Measurements from ENCODE around the gene MAST3. TPM values are rescaled to one million over a fixed set of nuclear protein-coding genes. Genes with fewer than 3 reads are reported as not detected.
"Not testable (repeated sequence)": the region's sequence is repeated elsewhere in the genome, so short reads cannot be mapped to it uniquely, and the experiment has no call there.

The MAST3 gene
- total RNA-seq, 2 experiments from 2014 or later = 31.0 to 35.8 TPM

- POLR2A ChIA-PET; H3K27ac Mint-ChIP-seq; H3K4me3 Mint-ChIP-seq; DNase-seq; H3K27me3 Mint-ChIP-seq; H3K36me3 Mint-ChIP-seq (ENCODE audit: low read depth); H3K9me3 Mint-ChIP-seq: not testable (repeated sequence)
- H3K4me1 Mint-ChIP-seq = peaks cover 18% of the 10 kb centered on the region
- CTCF ChIA-PET = interaction anchor here (0.6 to 1.8 kb wide), 4 partner anchors 13 to 193 kb away, joined by 3 to 4 read pairs (median 4); no protein-coding TSS in a partner anchor
These were observed 7.7 kb downstream of the MAST3 start for GRCh38 chr19:18105259-18105658.

- Mint-ChIP-seq H3K9me3 (no peaks in the 10 kb centered on the region), H3K4me1 (peaks cover 22% of the 10 kb centered on the region), H3K27me3 (no peaks in the 10 kb centered on the region), H3K27ac (no peak overlapping the region), H3K36me3 (ENCODE audit: low read depth) (peaks cover 1% of the 10 kb centered on the region), H3K4me3 (no peak overlapping the region)
- ChIA-PET CTCF (interaction anchor here (1.0 to 2.2 kb wide), 3 partner anchors 10 to 172 kb away, joined by 3 to 5 read pairs (median 4); no protein-coding TSS in a partner anchor), POLR2A (no interaction called here)
- DNase-seq = no peak
These were observed 9.7 kb downstream of the MAST3 start for GRCh38 chr19:18107235-18107634.

GRCh38 chr19:18108897-18109296 lies 11.3 kb downstream of the MAST3 start:
- Mint-ChIP-seq H3K4me1 (peaks cover 23% of the 10 kb centered on the region), H3K36me3 (ENCODE audit: low read depth) (peaks cover 3% of the 10 kb centered on the region), H3K27ac (peak overlapping the region; percentile 52), H3K4me3 (peak overlapping the region; percentile 71), H3K9me3 (no peaks in the 10 kb centered on the region), H3K27me3 (no peaks in the 10 kb centered on the region)
- ChIA-PET POLR2A (no interaction called here), CTCF (interaction anchor here (1.2 to 3.0 kb wide), 6 partner anchors 11 to 143 kb away, joined by 3 to 10 read pairs (median 4); partner anchors contain the start of gene MAST3)
- DNase-seq = no peak

GRCh38 chr19:18109341-18109732 lies 11.8 kb downstream of the MAST3 start:
- Mint-ChIP-seq H3K4me1 (peaks cover 21% of the 10 kb centered on the region), H3K27ac (peak overlapping the region; percentile 52), H3K9me3 (no peaks in the 10 kb centered on the region), H3K36me3 (ENCODE audit: low read depth) (peaks cover 3% of the 10 kb centered on the region), H3K27me3 (no peaks in the 10 kb centered on the region), H3K4me3 (peak overlapping the region; percentile 71)
- POLR2A ChIA-PET = no interaction called here
- CTCF ChIA-PET = interaction anchor here (0.7 to 3.0 kb wide), 10 partner anchors 12 to 177 kb away, joined by 3 to 10 read pairs (median 4); partner anchors contain the start of genes CCDC124, IL12RB1 and MAST3
- DNase-seq = no peak

GRCh38 chr19:18109733-18110608 lies 12.4 kb downstream of the MAST3 start:
- peaks cover 3% of the 10 kb centered on the region for H3K36me3 Mint-ChIP-seq (ENCODE audit: low read depth)
- peak overlapping the region; percentile 71 for H3K4me3 Mint-ChIP-seq
- DNase-seq = peak; percentile 46
- ChIA-PET POLR2A (no interaction called here), CTCF (interaction anchor here (0.7 to 3.0 kb wide), 11 partner anchors 12 to 178 kb away, joined by 3 to 10 read pairs (median 4); partner anchors contain the start of genes CCDC124, IFI30, IL12RB1 and MAST3)
- H3K27ac Mint-ChIP-seq = peak overlapping the region; percentile 52
- peaks cover 17% of the 10 kb centered on the region for H3K4me1 Mint-ChIP-seq
- no peaks in the 10 kb centered on the region for H3K27me3 Mint-ChIP-seq
- H3K9me3 Mint-ChIP-seq = no peaks in the 10 kb centered on the region

- Mint-ChIP-seq H3K27ac (no peak overlapping the region), H3K4me3 (peak overlapping the region; percentile 65), H3K27me3 (no peaks in the 10 kb centered on the region), H3K9me3 (no peaks in the 10 kb centered on the region), H3K36me3 (ENCODE audit: low read depth) (peaks cover 3% of the 10 kb centered on the region), H3K4me1 (peaks cover 17% of the 10 kb centered on the region)
- ChIA-PET CTCF (interaction anchor here (0.5 to 3.0 kb wide), 10 partner anchors 12 to 178 kb away, joined by 3 to 10 read pairs (median 4); partner anchors contain the start of genes CCDC124 and IFI30), POLR2A (no interaction called here)
- DNase-seq = no peak
These were observed 13.1 kb downstream of the MAST3 start for GRCh38 chr19:18110609-18111232.

GRCh38 chr19:18112989-18113478 lies 15.5 kb downstream of the MAST3 start:
- H3K4me1 Mint-ChIP-seq = peaks cover 25% of the 10 kb centered on the region
- CTCF ChIA-PET = interaction anchor here (0.7 to 1.7 kb wide), 10 partner anchors 10 to 254 kb away, joined by 3 to 13 read pairs (median 4); partner anchors contain the start of genes IFI30, IL12RB1 and MAST3
- H3K27me3 Mint-ChIP-seq = no peaks in the 10 kb centered on the region

GRCh38 chr19:18113827-18114226 lies 16.2 kb downstream of the MAST3 start:
- Mint-ChIP-seq H3K36me3 (ENCODE audit: low read depth) (peaks cover 3% of the 10 kb centered on the region), H3K27ac (peak overlapping the region; percentile 76), H3K4me1 (peaks cover 25% of the 10 kb centered on the region), H3K27me3 (no peaks in the 10 kb centered on the region), H3K9me3 (no peaks in the 10 kb centered on the region), H3K4me3 (no peak overlapping the region)
- ChIA-PET POLR2A (no interaction called here), CTCF (interaction anchor here (0.7 to 1.7 kb wide), 9 partner anchors 11 to 137 kb away, joined by 3 to 13 read pairs (median 4); partner anchors contain the start of genes IFI30, IL12RB1 and MAST3)
- DNase-seq = no peak

More at GRCh38 chr19:18112989-18113478, 15.5 kb downstream of the MAST3 start:
- POLR2A ChIA-PET = no interaction called here
- peaks cover 3% of the 10 kb centered on the region for H3K36me3 Mint-ChIP-seq (ENCODE audit: low read depth)
- H3K27ac Mint-ChIP-seq = no peak overlapping the region
- peak; percentile 84 for DNase-seq
- no peaks in the 10 kb centered on the region for H3K9me3 Mint-ChIP-seq
- no peak overlapping the region for H3K4me3 Mint-ChIP-seq

GRCh38 chr19:18114483-18114882 lies 16.9 kb downstream of the MAST3 start:
- H3K27me3 Mint-ChIP-seq = no peaks in the 10 kb centered on the region
- no peaks in the 10 kb centered on the region for H3K9me3 Mint-ChIP-seq
- H3K4me1 Mint-ChIP-seq = peaks cover 26% of the 10 kb centered on the region
- H3K4me3 Mint-ChIP-seq = no peak overlapping the region
- CTCF ChIA-PET = interaction anchor here (0.7 to 1.7 kb wide), 2 partner anchors 54 to 77 kb away, joined by 3 to 13 read pairs; no protein-coding TSS in a partner anchor
- peak overlapping the region; percentile 1 for H3K27ac Mint-ChIP-seq
- no peak for DNase-seq
- POLR2A ChIA-PET = no interaction called here
- peaks cover 3% of the 10 kb centered on the region for H3K36me3 Mint-ChIP-seq (ENCODE audit: low read depth)

GRCh38 chr19:18117364-18117691 lies 19.8 kb downstream of the MAST3 start:
- peaks cover 38% of the 10 kb centered on the region for H3K4me1 Mint-ChIP-seq
- no peak overlapping the region for H3K27ac Mint-ChIP-seq
- ChIA-PET CTCF (interaction anchor here (0.9 to 1.8 kb wide), 6 partner anchors 10 to 163 kb away, joined by 3 to 5 read pairs (median 3); no protein-coding TSS in a partner anchor), POLR2A (no interaction called here)
- no peak for DNase-seq
- H3K9me3 Mint-ChIP-seq = no peaks in the 10 kb centered on the region
- H3K4me3 Mint-ChIP-seq = peak overlapping the region; percentile 81
- H3K36me3 Mint-ChIP-seq (ENCODE audit: low read depth) = peaks cover 15% of the 10 kb centered on the region
- H3K27me3 Mint-ChIP-seq = no peaks in the 10 kb centered on the region

GRCh38 chr19:18117692-18118378 lies 20.3 kb downstream of the MAST3 start:
- peaks cover 20% of the 10 kb centered on the region for H3K36me3 Mint-ChIP-seq (ENCODE audit: low read depth)
- peak; percentile 92 for DNase-seq
- H3K27me3 Mint-ChIP-seq = no peaks in the 10 kb centered on the region
- ChIA-PET CTCF (interaction anchor here (0.9 to 1.8 kb wide), 6 partner anchors 11 to 162 kb away, joined by 3 to 5 read pairs (median 4); no protein-coding TSS in a partner anchor), POLR2A (no interaction called here)
- peak overlapping the region; percentile 81 for H3K4me3 Mint-ChIP-seq
- H3K9me3 Mint-ChIP-seq = no peaks in the 10 kb centered on the region
- H3K4me1 Mint-ChIP-seq = peaks cover 34% of the 10 kb centered on the region
- peak overlapping the region; percentile 90 for H3K27ac Mint-ChIP-seq

- POLR2A ChIA-PET = no interaction called here
- peaks cover 33% of the 10 kb centered on the region for H3K4me1 Mint-ChIP-seq
- no peaks in the 10 kb centered on the region for H3K27me3 Mint-ChIP-seq
- peaks cover 25% of the 10 kb centered on the region for H3K36me3 Mint-ChIP-seq (ENCODE audit: low read depth)
- DNase-seq = no peak
- CTCF ChIA-PET = interaction anchor here (0.9 to 2.2 kb wide), 9 partner anchors 9 to 95 kb away, joined by 3 to 6 read pairs (median 4); partner anchors contain the start of gene PIK3R2
- no peaks in the 10 kb centered on the region for H3K9me3 Mint-ChIP-seq
- H3K27ac Mint-ChIP-seq = peak overlapping the region; percentile 90
- peak overlapping the region; percentile 81 for H3K4me3 Mint-ChIP-seq
These were observed 20.9 kb downstream of the MAST3 start for GRCh38 chr19:18118420-18119012.
